SJSA1 (cell line): Measurements from ENCODE around the gene MXI1. TPM values are rescaled to one million over a fixed set of nuclear protein-coding genes. Genes with fewer than 3 reads are reported as not detected.
"Not testable (repeated sequence)": the region's sequence is repeated elsewhere in the genome, so short reads cannot be mapped to it uniquely, and the experiment has no call there.

ENCODE experiments used
- DNase-seq, 2 experiments: peaks; one replicate each; pipeline ENCODE4 v3.0.0-alpha.2; 2015 to 2020; ENCODE audit warnings: low spot score in 2 of 2, low read depth in 1 of 2
- H3K27ac ChIP-seq: fragments of 250-450 bp; sonication (Bioruptor Pico); 2 replicates; pipeline ENCODE4 v1.5.1; 2020; ENCODE audit warnings: mild to moderate bottlenecking, moderate library complexity
- H3K27me3 ChIP-seq: fragments of 250-450 bp; sonication (Bioruptor Pico); replicated peaks from 2 replicates; pipeline ENCODE4 v1.5.1; 2020; ENCODE audit warnings: mild to moderate bottlenecking, moderate library complexity
- H3K36me3 ChIP-seq: fragments of 250-450 bp; sonication (Bioruptor Pico); 2 replicates; pipeline ENCODE4 v1.5.1; 2020; ENCODE audit warnings: mild to moderate bottlenecking
- H3K4me1 ChIP-seq: fragments of 250-450 bp; sonication (Bioruptor Pico); replicated peaks from 2 replicates; pipeline ENCODE4 v1.6.1; 2021; ENCODE audit warnings: mild to moderate bottlenecking
- H3K4me3 ChIP-seq: fragments of 250-450 bp; sonication (Bioruptor Pico); 2 replicates; pipeline ENCODE4 v1.5.1; 2020; ENCODE audit warnings: mild to moderate bottlenecking
- H3K9me3 ChIP-seq: fragments of 250-450 bp; sonication (Bioruptor Pico); replicated peaks from 2 replicates; pipeline ENCODE4 v1.5.1; 2020; ENCODE audit warnings: mild to moderate bottlenecking
- total RNA-seq: library from RNA; depleted of rRNA; stranded (reverse); fragments of >200 nt; shearing (Covaris generic); gene quantifications from 2 replicates; pipeline ENCODE4 v1.2.3, GENCODE V29; 2014; rRNA removed

Gene MXI1
- total RNA-seq, 1 experiment from 2014 or later = 4.3 TPM

GRCh38 chr10:110324201-110324804 is 116.9 kb downstream of the MXI1 start:
- Histone ChIP-seq H3K9me3 (no peaks in the 10 kb centered on the region), H3K27ac (peak overlapping the region; percentile 11; the same call in 1 of the 2 replicates), H3K4me1 (peaks cover 53% of the 10 kb centered on the region), H3K4me3 (no peak overlapping the region), H3K36me3 (no peaks in the 10 kb centered on the region), H3K27me3 (no peaks in the 10 kb centered on the region)
- peak in 1 of 2 experiments; percentile 27 for DNase-seq

GRCh38 chr10:110324805-110325280 is 117.4 kb downstream of the MXI1 start:
- peaks cover 53% of the 10 kb centered on the region for H3K4me1 ChIP-seq
- H3K27me3 ChIP-seq = no peaks in the 10 kb centered on the region
- DNase-seq = no peak
- peak overlapping the region; percentile 11; the same call in 1 of the 2 replicates for H3K27ac ChIP-seq
- no peak overlapping the region for H3K4me3 ChIP-seq
- no peaks in the 10 kb centered on the region for H3K36me3 ChIP-seq
- 0 out of 2 replicates have a peak, but pooled peaks cover 2% of the 10 kb centered on the region for H3K9me3 ChIP-seq

GRCh38 chr10:110326351-110327032 is 119.1 kb downstream of the MXI1 start:
- DNase-seq = peak in 1 of 2 experiments; percentile 90
- H3K4me1 ChIP-seq = peaks cover 53% of the 10 kb centered on the region
- H3K27ac ChIP-seq = peak overlapping the region; percentile 69
- peaks cover 15% of the 10 kb centered on the region for H3K9me3 ChIP-seq
- no peak overlapping the region for H3K4me3 ChIP-seq
- no peaks in the 10 kb centered on the region for H3K27me3 ChIP-seq
- no peaks in the 10 kb centered on the region for H3K36me3 ChIP-seq

GRCh38 chr10:110327262-110327914 is 120.0 kb downstream of the MXI1 start:
- peak overlapping the region; percentile 69 for H3K27ac ChIP-seq
- peaks cover 15% of the 10 kb centered on the region for H3K9me3 ChIP-seq
- no peaks in the 10 kb centered on the region for H3K36me3 ChIP-seq
- DNase-seq = no peak
- no peaks in the 10 kb centered on the region for H3K27me3 ChIP-seq
- H3K4me3 ChIP-seq = no peak overlapping the region
- peaks cover 53% of the 10 kb centered on the region for H3K4me1 ChIP-seq

GRCh38 chr10:110330675-110331074 is 123.3 kb downstream of the MXI1 start:
- peaks cover 15% of the 10 kb centered on the region for H3K9me3 ChIP-seq
- DNase-seq = no peak
- no peak overlapping the region for H3K27ac ChIP-seq
- H3K36me3 ChIP-seq = no peaks in the 10 kb centered on the region
- peaks cover 29% of the 10 kb centered on the region for H3K4me1 ChIP-seq
- no peak overlapping the region for H3K4me3 ChIP-seq
- H3K27me3 ChIP-seq = no peaks in the 10 kb centered on the region

- Histone ChIP-seq H3K4me1 (peaks cover 27% of the 10 kb centered on the region), H3K9me3 (peaks cover 15% of the 10 kb centered on the region)
- H3K27ac ChIP-seq, H3K4me3 ChIP-seq, H3K36me3 ChIP-seq, H3K27me3 ChIP-seq, DNase-seq: not testable (repeated sequence)
These were observed 123.9 kb downstream of the MXI1 start for GRCh38 chr10:110331226-110331795.

- no peaks in the 10 kb centered on the region for H3K36me3 ChIP-seq
- H3K27ac ChIP-seq = no peak overlapping the region
- no peak overlapping the region for H3K4me3 ChIP-seq
- H3K27me3 ChIP-seq = no peaks in the 10 kb centered on the region
- H3K9me3 ChIP-seq = peaks cover 15% of the 10 kb centered on the region
- peaks cover 30% of the 10 kb centered on the region for H3K4me1 ChIP-seq
- DNase-seq = no peak
These were observed 126.8 kb downstream of the MXI1 start for GRCh38 chr10:110334061-110334656.

- Histone ChIP-seq H3K27me3 (no peaks in the 10 kb centered on the region), H3K9me3 (peaks cover 9% of the 10 kb centered on the region), H3K27ac (peak overlapping the region; percentile 85), H3K4me3 (no peak overlapping the region), H3K36me3 (no peaks in the 10 kb centered on the region), H3K4me1 (peaks cover 30% of the 10 kb centered on the region)
- no peak for DNase-seq
These were observed 128.1 kb downstream of the MXI1 start for GRCh38 chr10:110335314-110336064.

- Histone ChIP-seq H3K9me3 (peaks cover 2% of the 10 kb centered on the region), H3K36me3 (no peaks in the 10 kb centered on the region), H3K4me3 (no peak overlapping the region), H3K27me3 (no peaks in the 10 kb centered on the region), H3K27ac (peak overlapping the region; percentile 85), H3K4me1 (peaks cover 30% of the 10 kb centered on the region)
- DNase-seq = peak; percentile 85 to 94
These were observed 128.8 kb downstream of the MXI1 start for GRCh38 chr10:110336111-110336721.

Other genes with a start within 250 kb of the MXI1 start
- 107 and 303 TPM in 2 replicates for gene ADD3, start 199.6 kb upstream of the MXI1 start, total RNA-seq
- gene SMNDC1, start 97.3 kb downstream of the MXI1 start, total RNA-seq = 4.0 and 6.6 TPM in 2 replicates